Left hindlimb (tissue), 1 donor: ENCODE measurements around the gene STXBP2.

Source experiments
- DNase-seq: peaks from one replicate; pipeline ENCODE4 v3.0.0-alpha.2; 2018

The STXBP2 gene

GRCh38 chr19:7636691-7637373, at the start of gene STXBP2:
Gene STXBP2, plus strand, starts transcription at chr19:7637110. Its CDS starts 40 bp downstream, at chr19:7637150.
- DNase-seq = no peak

GRCh38 chr19:7589822-7590221, 47.1 kb upstream of the STXBP2 start:
- DNase-seq = no peak

GRCh38 chr19:7590256-7590655, 46.7 kb upstream of the STXBP2 start:
- DNase-seq = no peak

GRCh38 chr19:7595466-7596133, 41.3 kb upstream of the STXBP2 start, which contains the start of gene CAMSAP3:
Gene CAMSAP3, plus strand, starts transcription at chr19:7595863. Its CDS starts 140 bp downstream, at chr19:7596003.
- DNase-seq = no peak

GRCh38 chr19:7596211-7596937, 40.5 kb upstream of the STXBP2 start:
- no peak for DNase-seq

GRCh38 chr19:7597689-7598088, 39.2 kb upstream of the STXBP2 start:
- no peak for DNase-seq

GRCh38 chr19:7598180-7598579, 38.7 kb upstream of the STXBP2 start:
- DNase-seq = no peak

GRCh38 chr19:7600721-7601120, 36.2 kb upstream of the STXBP2 start:
- DNase-seq = no peak

GRCh38 chr19:7602240-7602934, 34.5 kb upstream of the STXBP2 start:
- no peak for DNase-seq

- DNase-seq = no peak
Observed at GRCh38 chr19:7602935-7603497, 33.9 kb upstream of the STXBP2 start.

GRCh38 chr19:7603919-7604318, 33.0 kb upstream of the STXBP2 start:
- DNase-seq = no peak

GRCh38 chr19:7605490-7606222, 31.3 kb upstream of the STXBP2 start:
- DNase-seq = no peak

GRCh38 chr19:7606289-7606688, 30.6 kb upstream of the STXBP2 start:
- DNase-seq = no peak

GRCh38 chr19:7607212-7607873, 29.6 kb upstream of the STXBP2 start:
- no peak for DNase-seq

GRCh38 chr19:7607874-7608560, 28.9 kb upstream of the STXBP2 start:
- DNase-seq = no peak

- DNase-seq = no peak
Observed at GRCh38 chr19:7610491-7611240, 26.2 kb upstream of the STXBP2 start.

GRCh38 chr19:7611541-7612279, 25.2 kb upstream of the STXBP2 start:
- no peak for DNase-seq

GRCh38 chr19:7612282-7613274, 24.3 kb upstream of the STXBP2 start:
- no peak for DNase-seq
